Measurements from ENCODE around the gene TRIM38. TPM values are rescaled to one million over a fixed set of nuclear protein-coding genes. Genes with fewer than 3 reads are reported as not detected.

The TRIM38 gene
- total and polyA plus RNA-seq, 2 experiments from 2014 or later = 5.2 to 8.6 TPM

DNA sequence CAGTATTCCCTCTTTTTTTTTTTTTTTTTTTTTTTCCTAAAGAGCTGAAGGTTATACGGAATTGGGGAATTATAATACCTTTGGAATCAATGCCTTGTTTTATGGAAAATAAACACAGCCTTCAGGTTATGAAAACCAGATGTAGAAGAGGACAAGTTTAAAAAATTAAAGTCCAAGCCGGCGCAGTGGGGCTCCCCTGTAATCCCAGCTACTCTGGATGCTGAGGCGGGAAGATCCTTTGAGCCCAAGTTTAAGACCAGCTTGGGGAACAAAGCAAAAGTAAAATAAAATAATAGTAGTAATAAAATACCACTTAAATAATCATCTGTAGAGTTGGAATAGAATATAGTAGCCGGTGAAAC lies 57.3 kb downstream of the TRIM38 start:
- Histone ChIP-seq H3K36me3 (replicated peaks; ENCODE audit: insufficient read depth, low read depth) (no peaks in the 10 kb centered on the region), H3K9me2 (replicated peaks; ENCODE audit: insufficient read depth) (no peaks in the 10 kb centered on the region), H3K4me2 (peak overlapping the region; percentile 82), H3K79me2 (no peaks in the 10 kb centered on the region), H2AFZ (no peak overlapping the region), H3K4me1 (ENCODE audit: insufficient read depth) (no peaks in the 10 kb centered on the region), H3K4me3 (no peak overlapping the region), H4K20me1 (ENCODE audit: insufficient read depth, poor library complexity, severe bottlenecking) (no peaks in the 10 kb centered on the region), H3K27ac (peak overlapping the region; percentile 100), H3K27me3 (no peaks in the 10 kb centered on the region), H3K9me3 (ENCODE audit: low read depth) (no peaks in the 10 kb centered on the region)
- DNase-seq (ENCODE audit: low spot score) = no peak
- WGBS (ENCODE audit: low lambda C conversion rate, missing lambda C conversion rate) = 47% methylated on average over 5 of the region's 5 CpGs
- TF ChIP-seq CTCF (IDR thresholded peaks at IDR 0.05; ENCODE audit: poor library complexity) (no peak), EZH2phosphoT487 (IDR thresholded peaks at IDR 0.05; ENCODE audit: low read depth, severe bottlenecking, unreplicated experiment) (no peak), EZH2 (IDR thresholded peaks at IDR 0.05; ENCODE audit: borderline replicate concordance) (no peak)

DNA sequence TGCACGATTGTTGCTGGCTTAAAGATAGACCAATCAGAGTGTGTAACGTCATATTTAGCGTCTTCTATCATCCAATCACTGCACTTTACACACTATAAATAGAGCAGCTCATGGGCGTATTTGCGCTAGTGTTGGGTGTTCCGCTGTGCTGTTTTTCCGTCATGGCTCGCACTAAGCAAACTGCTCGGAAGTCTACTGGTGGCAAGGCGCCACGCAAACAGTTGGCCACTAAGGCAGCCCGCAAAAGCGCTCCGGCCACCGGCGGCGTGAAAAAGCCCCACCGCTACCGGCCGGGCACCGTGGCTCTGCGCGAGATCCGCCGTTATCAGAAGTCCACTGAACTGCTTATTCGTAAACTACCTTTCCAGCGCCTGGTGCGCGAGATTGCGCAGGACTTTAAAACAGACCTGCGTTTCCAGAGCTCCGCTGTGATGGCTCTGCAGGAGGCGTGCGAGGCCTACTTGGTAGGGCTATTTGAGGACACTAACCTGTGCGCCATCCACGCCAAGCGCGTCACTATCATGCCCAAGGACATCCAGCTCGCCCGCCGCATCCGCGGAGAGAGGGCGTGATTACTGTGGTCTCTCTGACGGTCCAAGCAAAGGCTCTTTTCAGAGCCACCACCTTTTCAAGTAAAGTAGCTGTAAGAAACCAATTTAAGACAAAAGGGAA lies 57.9 kb downstream of the TRIM38 start:
- no peaks in the 10 kb centered on the region for H3K79me2 ChIP-seq
- TF ChIP-seq EZH2phosphoT487 (IDR thresholded peaks at IDR 0.05; ENCODE audit: low read depth, severe bottlenecking, unreplicated experiment) (no peak), EZH2 (IDR thresholded peaks at IDR 0.05; ENCODE audit: borderline replicate concordance) (no peak), CTCF (IDR thresholded peaks at IDR 0.05; ENCODE audit: poor library complexity) (no peak)
- peak overlapping the region; percentile 70 for H2AFZ ChIP-seq
- peak overlapping the region; percentile 82 for H3K4me2 ChIP-seq
- H4K20me1 ChIP-seq (ENCODE audit: insufficient read depth, poor library complexity, severe bottlenecking) = no peaks in the 10 kb centered on the region
- peak overlapping the region; percentile 28 for H3K4me3 ChIP-seq
- H3K27ac ChIP-seq = peak overlapping the region; percentile 100
- H3K9me3 ChIP-seq (ENCODE audit: low read depth) = no peaks in the 10 kb centered on the region
- H3K4me1 ChIP-seq (ENCODE audit: insufficient read depth) = no peaks in the 10 kb centered on the region
- H3K27me3 ChIP-seq = no peaks in the 10 kb centered on the region
- 15% methylated on average over 45 of the region's 45 CpGs for WGBS (ENCODE audit: low lambda C conversion rate, missing lambda C conversion rate)
- H3K36me3 ChIP-seq (replicated peaks; ENCODE audit: insufficient read depth, low read depth) = no peaks in the 10 kb centered on the region
- peak; percentile 84 for DNase-seq (ENCODE audit: low spot score)
- no peaks in the 10 kb centered on the region for H3K9me2 ChIP-seq (replicated peaks; ENCODE audit: insufficient read depth)

GRCh38 chr6:26021001-26021349 lies 58.4 kb downstream of the TRIM38 start:
- Histone ChIP-seq H3K79me2 (no peaks in the 10 kb centered on the region), H3K9me2 (replicated peaks; ENCODE audit: insufficient read depth) (no peaks in the 10 kb centered on the region), H3K4me3 (peak overlapping the region; percentile 28), H4K20me1 (ENCODE audit: insufficient read depth, poor library complexity, severe bottlenecking) (no peaks in the 10 kb centered on the region), H3K27me3 (no peaks in the 10 kb centered on the region), H3K4me1 (ENCODE audit: insufficient read depth) (peaks cover 3% of the 10 kb centered on the region), H2AFZ (peak overlapping the region; percentile 70), H3K4me2 (peak overlapping the region; percentile 82), H3K36me3 (replicated peaks; ENCODE audit: insufficient read depth, low read depth) (no peaks in the 10 kb centered on the region), H3K27ac (peak overlapping the region; percentile 100), H3K9me3 (ENCODE audit: low read depth) (no peaks in the 10 kb centered on the region)
- WGBS (ENCODE audit: low lambda C conversion rate, missing lambda C conversion rate) = 7% methylated on average over 23 of the region's 23 CpGs
- TF ChIP-seq EZH2phosphoT487 (IDR thresholded peaks at IDR 0.05; ENCODE audit: low read depth, severe bottlenecking, unreplicated experiment) (no peak), EZH2 (IDR thresholded peaks at IDR 0.05; ENCODE audit: borderline replicate concordance) (no peak), CTCF (IDR thresholded peaks at IDR 0.05; ENCODE audit: poor library complexity) (no peak)
- DNase-seq (ENCODE audit: low spot score) = peak; percentile 65
